Astrocyte of the spinal cord (primary cell): ENCODE data around the gene MIDN.

ENCODE experiments used
- DNase-seq: peaks from one replicate; pipeline ENCODE4 v3.0.0; 2011; ENCODE audit warnings: low read depth, low spot score
- H3K4me3 ChIP-seq: 2 replicates; pipeline ENCODE4 v1.5.1; 2011; ENCODE audit warnings: low read depth, mild to moderate bottlenecking, low read length, moderate library complexity
- in situ Hi-C: cut with HindIII; loops from 2 replicates; pipeline ENCODE4 v1.10.0; 2017; ENCODE audit warnings: low sequenced_read_pairs
- TF ChIP-seq, protein P1 (sequence below): IDR thresholded peaks from 2 replicates; pipeline ENCODE4 v1.5.1; 2012; ENCODE audit warnings: low read depth, mild to moderate bottlenecking, low read length, inconsistent platforms

Gene MIDN

DNA sequence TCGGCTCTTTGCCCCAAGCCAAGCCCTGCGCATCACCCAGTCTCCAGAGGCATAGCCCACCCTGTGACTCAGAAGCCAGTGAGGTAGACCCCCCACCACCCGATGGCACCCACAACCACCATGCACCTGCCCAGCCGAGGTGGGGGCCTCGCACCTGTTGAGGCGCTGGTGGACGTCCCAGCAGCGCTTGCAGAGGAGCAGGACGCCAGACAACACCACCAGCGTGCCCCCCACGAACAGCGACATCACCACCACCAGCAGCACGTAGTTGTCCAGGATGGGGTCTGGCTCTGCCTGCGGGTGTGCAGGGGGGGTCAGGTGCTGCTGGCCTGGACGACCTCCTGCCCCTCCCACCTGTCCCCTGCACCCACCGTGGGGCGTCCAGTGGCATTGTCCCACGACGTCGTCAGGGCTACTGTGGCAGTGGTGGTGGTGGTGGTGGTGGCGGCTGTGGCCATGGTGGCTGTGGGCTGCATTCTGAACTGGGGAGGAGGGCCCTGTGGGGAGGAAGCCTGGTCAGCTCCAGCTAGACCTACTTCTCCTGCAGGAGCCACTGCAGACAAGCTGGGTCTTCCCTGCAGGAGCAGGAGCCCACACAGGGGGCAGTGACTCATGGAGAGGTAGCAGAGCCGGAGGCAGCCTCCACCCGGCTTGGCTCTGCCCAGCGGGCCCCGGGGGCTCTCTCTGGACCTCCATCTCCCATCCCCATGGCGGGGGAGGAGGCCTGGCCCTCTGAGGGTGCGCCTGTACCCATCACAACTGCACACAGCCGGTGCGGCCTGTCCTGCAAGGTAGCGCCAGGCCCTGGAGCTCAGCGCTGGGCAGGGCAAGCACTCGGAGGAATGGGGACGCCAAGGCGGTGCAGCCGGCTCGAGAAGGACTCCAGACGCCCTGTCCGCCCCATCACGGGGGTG is 12.5 kb upstream of the MIDN start:
- TF ChIP-seq, protein P1, sequence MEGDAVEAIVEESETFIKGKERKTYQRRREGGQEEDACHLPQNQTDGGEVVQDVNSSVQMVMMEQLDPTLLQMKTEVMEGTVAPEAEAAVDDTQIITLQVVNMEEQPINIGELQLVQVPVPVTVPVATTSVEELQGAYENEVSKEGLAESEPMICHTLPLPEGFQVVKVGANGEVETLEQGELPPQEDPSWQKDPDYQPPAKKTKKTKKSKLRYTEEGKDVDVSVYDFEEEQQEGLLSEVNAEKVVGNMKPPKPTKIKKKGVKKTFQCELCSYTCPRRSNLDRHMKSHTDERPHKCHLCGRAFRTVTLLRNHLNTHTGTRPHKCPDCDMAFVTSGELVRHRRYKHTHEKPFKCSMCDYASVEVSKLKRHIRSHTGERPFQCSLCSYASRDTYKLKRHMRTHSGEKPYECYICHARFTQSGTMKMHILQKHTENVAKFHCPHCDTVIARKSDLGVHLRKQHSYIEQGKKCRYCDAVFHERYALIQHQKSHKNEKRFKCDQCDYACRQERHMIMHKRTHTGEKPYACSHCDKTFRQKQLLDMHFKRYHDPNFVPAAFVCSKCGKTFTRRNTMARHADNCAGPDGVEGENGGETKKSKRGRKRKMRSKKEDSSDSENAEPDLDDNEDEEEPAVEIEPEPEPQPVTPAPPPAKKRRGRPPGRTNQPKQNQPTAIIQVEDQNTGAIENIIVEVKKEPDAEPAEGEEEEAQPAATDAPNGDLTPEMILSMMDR: no peak
- in situ Hi-C loops: no loop called here
- DNase-seq: peak; percentile 61
- peak overlapping the region; percentile 37 for H3K4me3 ChIP-seq

- TF ChIP-seq, protein P1: no peak
- no peak for DNase-seq
- in situ Hi-C loops: no loop called here
- peak overlapping the region; percentile 66 for H3K4me3 ChIP-seq
These were observed 11.8 kb upstream of the MIDN start for GRCh38 chr19:1236576-1236975.

GRCh38 chr19:1237027-1237659 is 11.2 kb upstream of the MIDN start:
- DNase-seq: no peak
- H3K4me3 ChIP-seq: peak overlapping the region; percentile 66
- in situ Hi-C loops: no loop called here
- TF ChIP-seq, protein P1: no peak

GRCh38 chr19:1237754-1238368 is 10.5 kb upstream of the MIDN start, which contains the start of gene CBARP:
CBARP (minus strand) TSS chr19:1238005; CDS start chr19:1236100, 1,905 bp downstream.
- DNase-seq: no peak
- in situ Hi-C loops: no loop called here
- H3K4me3 ChIP-seq: peak within 1 kb of the TSS; percentile 66
- TF ChIP-seq, protein P1: no peak

- in situ Hi-C loops: no loop called here
- H3K4me3 ChIP-seq: peak overlapping the region; percentile 29
- no peak for DNase-seq
- TF ChIP-seq, protein P1: no peak
These were observed 9.7 kb upstream of the MIDN start for GRCh38 chr19:1238369-1239303.
